Measurements from ENCODE around the gene DIPK1C. TPM values are rescaled to one million over a fixed set of nuclear protein-coding genes. Genes with fewer than 3 reads are reported as not detected.

The DIPK1C gene
- total RNA-seq = not detected in 2 replicates

DNA sequence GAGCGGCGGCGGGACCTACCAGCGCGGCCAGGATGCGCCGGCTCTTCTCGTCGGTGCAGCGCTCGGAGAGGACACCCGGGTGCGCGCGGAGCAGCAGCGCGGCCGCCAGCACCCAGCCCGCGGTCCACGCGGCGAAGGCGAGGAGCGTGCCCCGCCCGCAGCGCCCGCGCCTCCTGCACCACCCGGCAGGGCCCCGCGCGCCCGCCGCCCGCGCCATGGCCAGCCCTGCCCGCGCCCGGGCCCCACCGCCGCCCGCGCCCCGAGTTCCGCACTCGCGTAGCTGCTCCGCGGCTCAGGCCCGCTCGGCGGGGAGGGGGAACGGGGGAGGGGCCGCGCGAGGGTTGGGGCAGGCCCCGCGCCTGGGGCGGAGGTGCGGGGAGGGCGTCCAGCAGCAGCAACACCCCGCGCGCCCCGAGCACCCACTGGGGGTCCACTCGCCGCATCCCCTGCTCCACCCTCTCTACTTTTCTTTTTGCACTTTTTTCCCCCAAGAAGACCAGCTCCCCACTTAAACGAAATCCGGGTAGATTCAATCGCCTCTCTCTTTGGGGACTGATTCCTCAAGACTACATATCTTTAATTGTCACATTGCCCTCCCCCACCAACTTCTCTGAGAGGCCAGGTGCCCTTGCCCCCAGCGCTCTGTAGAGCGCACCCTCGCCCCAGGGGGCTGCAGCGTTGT, at the start of gene DIPK1C:
TSS of gene DIPK1C (minus strand) at position 266 of the 682 bp plus-strand sequence. CDS start at position 217, 49 bp downstream.

GRCh38 chr18:74495581-74496507, 38.7 kb upstream of the DIPK1C start, which contains the start of gene CNDP2:
Gene CNDP2 (plus strand): TSS chr18:74496363. CDS start chr18:74499974, 3,611 bp downstream.

Other genes with a start within 250 kb of the DIPK1C start
- 24.3 and 42.2 TPM in 2 replicates for gene CYB5A, start 165.3 kb downstream of the DIPK1C start, total RNA-seq
- not detected in 2 replicates for gene C18orf63, start 141.5 kb downstream of the DIPK1C start, total RNA-seq
- 50.0 and 168 TPM in 2 replicates for gene CNDP2, start 39.1 kb upstream of the DIPK1C start, total RNA-seq
- not detected in 2 replicates for gene CNDP1, start 77.2 kb upstream of the DIPK1C start, total RNA-seq
- 12.3 and 18.2 TPM in 2 replicates for gene ZNF407, start 140.6 kb upstream of the DIPK1C start, total RNA-seq